Activated gamma-delta T cell treated with Interleukin-2 at 50 U/mL for 16 hours (primary cell): ENCODE data around the gene ATP11C.

Source experiments
- DNase-seq: peaks from one replicate; pipeline ENCODE4 v3.0.0-alpha.2; 2020

The ATP11C gene

GRCh38 chrX:139802048-139802447 lies 130.8 kb downstream of the ATP11C start:
- DNase-seq: no peak

GRCh38 chrX:139801397-139801813 lies 131.4 kb downstream of the ATP11C start:
- DNase-seq: no peak

DNA sequence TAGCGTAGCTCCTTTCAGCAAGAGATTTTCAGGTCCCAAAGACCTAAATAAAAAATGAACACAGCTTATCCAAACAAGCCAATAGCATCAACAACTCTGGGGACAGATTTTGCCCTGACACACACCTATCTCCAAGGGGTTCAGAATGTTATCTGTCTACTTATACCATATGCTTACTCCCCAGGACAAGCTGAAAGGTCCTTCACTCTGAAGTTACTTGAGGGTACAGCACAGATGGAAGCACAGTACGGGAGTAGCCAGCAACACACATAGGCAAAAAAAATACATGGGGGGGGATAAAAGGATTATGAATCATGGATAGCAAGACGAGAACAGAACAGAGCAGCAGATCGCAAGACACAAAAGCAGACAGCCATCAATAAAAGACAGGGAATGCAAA lies 134.2 kb downstream of the ATP11C start:
- DNase-seq: no peak

DNA sequence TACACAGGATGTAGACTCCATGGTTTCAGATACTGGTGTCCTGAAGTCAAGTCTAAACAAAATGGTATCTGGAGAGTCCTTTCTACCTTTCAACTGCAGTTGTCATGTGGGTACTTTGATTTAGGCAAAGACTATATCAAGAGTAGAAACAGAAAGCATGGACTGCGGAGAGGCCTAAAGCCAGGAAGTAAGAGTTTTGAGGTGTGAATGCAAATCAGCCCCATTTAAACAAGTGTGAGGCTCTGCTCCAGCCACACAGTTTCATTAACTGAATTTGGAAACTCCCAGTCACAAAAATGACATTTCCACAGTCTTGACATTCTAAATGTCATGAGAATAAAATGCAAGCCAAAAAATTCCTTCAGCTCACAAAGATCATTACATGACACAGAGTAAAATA lies 137.7 kb downstream of the ATP11C start:
- no peak for DNase-seq

- no peak for DNase-seq
Observed at GRCh38 chrX:139787601-139788000, 145.3 kb downstream of the ATP11C start.

DNA sequence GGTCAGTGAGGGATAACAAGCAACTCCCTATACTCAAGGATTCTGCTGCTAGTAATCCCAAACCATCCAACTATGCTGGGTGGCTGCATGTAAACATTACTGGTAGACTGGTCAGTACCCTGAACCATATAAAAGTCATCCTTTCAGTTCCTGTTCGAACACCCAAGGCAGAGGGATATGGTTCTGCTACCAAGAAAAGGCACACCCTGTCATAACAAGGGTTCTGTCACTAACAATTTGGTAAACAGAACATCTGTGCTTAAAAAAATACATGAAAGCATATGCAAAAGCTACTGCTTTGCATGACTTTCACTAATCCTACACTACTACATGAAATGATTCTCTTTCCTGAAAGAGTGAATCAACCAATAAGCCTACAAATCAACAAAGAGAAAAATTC lies 148.0 kb downstream of the ATP11C start:
- no peak for DNase-seq

GRCh38 chrX:139783959-139784358 lies 148.9 kb downstream of the ATP11C start:
- DNase-seq: no peak

- DNase-seq: no peak
Observed at GRCh38 chrX:139783030-139783429, 149.8 kb downstream of the ATP11C start.

DNA sequence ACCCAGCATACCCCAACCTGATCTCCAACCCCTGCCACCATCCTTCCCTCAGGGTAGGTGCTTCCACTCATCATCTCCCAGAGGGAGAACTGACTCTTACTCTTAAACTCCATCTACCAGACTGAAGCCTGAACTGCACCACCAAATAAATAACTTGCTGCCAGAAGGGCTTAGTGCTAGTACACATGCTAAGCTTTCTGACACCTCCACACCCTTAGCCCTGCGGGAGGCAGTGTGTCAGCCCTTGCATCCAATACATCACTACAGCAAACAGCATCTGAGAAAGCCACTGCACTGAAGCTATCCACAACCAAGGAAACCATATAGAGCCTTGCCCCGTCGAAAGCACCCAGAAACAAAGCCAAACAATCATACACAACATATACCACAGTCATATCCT lies 156.3 kb downstream of the ATP11C start:
- DNase-seq: no peak

GRCh38 chrX:139770366-139770765 lies 162.5 kb downstream of the ATP11C start:
- DNase-seq: no peak

GRCh38 chrX:139766545-139766983 lies 166.3 kb downstream of the ATP11C start:
- DNase-seq: peak; percentile 16

DNA sequence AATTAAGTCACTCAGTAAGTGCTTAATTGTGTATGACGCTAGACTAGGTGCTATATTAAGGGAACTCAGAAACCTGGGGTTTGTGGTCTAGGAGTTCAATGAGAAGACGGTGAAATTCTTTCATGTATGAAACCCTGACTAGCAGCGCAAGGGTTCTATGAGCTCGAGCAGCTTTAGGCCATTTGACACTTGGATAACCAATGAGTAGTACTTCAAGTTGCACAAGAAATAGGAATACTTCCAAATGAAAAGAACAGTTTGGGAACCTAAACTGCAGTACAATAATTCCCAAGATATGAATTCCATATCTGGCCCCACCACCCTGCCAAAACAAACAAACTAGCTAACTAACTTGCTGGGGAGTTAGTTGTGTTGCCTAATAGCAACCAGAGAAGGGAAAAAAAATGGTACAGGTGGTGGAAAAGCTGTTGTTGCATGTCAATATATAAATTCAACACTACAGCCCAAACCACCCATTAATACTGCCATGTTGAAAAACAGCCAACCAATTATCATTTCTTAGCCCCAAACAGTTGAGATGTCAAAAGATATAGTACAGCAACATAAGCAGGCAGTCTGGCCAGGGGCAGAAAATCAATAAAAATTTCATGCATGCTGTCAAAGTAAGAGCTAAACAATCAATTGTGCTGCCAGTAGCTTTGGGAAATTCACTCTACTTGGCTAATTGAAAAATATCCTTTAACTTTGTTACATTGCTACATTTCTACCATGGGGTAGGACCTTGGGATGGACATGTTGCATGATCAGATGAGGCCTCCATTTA lies 170.3 kb downstream of the ATP11C start:
- no peak for DNase-seq

DNA sequence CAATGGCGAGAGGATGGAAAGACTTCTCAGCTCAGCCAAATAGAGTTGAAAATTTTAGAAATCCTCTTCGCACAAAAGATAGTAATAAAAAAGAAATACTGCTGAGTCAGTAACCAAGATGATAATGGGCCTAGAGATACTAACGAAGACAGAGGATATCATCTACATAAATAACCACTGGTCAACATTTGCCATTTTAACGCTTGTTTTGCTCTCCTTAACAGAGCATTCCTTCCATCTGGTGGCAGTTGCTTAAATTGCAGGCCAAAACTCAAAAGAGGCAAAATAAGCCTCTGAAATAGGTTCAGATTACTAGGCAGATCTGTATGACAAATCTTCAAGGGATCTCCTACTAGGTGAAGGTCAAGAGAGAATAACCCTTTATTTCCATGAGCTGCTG lies 173.2 kb downstream of the ATP11C start:
- DNase-seq: no peak

DNA sequence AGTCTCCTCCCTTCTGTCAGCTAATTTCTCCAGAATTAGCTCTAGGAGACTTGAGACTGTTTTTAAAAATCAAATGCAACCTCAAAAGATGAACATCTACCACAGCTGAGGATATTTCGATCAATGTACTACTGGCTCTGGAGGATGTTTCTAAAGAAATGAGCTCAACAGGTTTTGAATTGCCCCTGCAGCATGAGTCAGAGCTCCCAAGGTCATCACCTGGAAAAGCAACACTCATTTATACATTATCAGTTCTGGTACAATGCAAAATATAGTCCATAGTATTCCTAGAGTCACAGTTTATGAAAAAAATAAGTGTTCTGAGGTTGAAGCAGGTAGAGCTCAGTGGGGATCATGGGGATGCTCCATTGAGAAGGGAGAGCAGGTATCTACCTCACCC lies 174.0 kb downstream of the ATP11C start:
- DNase-seq: no peak

DNA sequence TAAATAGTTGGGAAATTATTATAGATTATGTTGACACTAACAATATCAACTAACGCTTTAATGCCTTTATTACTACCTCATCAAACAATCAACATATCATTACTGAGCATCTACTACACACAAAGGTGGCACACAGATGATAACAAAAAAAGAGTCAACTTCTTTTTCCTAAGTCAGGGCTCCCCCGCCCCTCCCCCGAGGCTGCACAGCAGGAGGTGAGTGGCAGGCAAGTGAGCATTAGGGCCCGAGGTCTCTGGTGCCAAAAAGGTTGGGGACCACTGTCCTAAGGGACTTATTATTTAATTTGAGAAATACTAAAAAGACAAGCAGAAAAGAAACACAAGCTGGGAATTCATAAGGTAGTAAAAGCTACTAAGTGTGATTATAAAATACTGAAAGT lies 174.6 kb downstream of the ATP11C start:
- DNase-seq: no peak

DNA sequence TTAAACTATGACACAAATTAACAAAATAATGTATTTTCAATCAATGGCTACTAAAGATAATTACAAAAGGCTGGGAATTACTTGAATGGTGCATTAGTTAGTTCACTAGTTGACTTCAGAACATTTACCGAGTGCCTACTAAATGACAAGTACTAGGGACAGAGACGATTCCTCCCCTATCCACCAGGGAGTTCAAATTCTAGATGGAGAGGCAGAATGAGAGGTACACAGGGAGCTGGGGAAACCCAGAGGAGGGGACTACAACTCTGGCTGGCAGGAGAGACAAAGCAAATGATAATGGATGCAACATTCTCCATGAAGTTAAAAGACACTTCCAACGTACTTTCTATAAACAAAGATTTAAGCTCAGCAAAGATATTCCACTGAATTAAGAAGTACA lies 181.8 kb downstream of the ATP11C start:
- DNase-seq: no peak

GRCh38 chrX:139750390-139750789 lies 182.5 kb downstream of the ATP11C start:
- no peak for DNase-seq

GRCh38 chrX:139739138-139739537 lies 193.7 kb downstream of the ATP11C start:
- peak; percentile 6 for DNase-seq

DNA sequence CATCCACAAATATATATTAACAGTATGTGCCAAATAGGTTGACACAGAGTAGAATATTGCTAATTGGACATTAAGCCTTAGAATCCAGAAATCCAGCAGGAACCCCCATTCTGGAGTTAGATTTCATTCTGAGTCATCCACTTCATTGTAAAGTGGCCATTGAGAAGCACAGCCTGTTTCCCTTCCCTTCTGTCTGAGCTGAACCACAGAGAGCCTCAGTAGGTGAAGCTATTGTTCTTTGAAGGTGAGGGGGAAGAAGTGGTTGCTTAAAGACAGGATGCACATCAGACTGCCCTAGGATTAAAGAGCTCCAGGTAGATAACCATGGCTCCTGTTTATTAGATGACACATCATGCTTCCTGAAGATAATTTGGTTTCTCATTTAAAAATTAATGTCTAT lies 194.3 kb downstream of the ATP11C start:
- DNase-seq: no peak

DNA sequence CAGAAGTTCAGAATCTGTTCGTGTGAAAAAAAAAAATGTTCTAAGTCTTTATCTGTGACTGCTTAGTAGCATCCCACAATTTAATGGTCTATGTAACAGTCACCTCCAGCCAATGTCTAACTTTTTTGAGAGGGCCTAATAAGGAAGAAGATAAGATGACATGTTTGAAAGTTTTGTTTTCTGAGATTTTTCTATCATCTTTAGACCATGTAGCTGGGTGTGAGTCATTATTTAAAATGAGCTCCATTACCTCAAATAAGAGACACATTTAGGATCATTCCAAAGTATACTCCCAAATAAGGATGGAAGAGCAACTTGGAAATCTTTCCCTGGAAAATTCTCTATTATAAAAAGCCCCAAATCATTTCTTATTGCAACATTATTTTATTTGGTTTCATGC lies 196.7 kb downstream of the ATP11C start:
- no peak for DNase-seq

- DNase-seq: no peak
Observed at GRCh38 chrX:139734996-139735395, 197.9 kb downstream of the ATP11C start.

GRCh38 chrX:139725720-139726119 lies 207.1 kb downstream of the ATP11C start:
- DNase-seq: no peak

DNA sequence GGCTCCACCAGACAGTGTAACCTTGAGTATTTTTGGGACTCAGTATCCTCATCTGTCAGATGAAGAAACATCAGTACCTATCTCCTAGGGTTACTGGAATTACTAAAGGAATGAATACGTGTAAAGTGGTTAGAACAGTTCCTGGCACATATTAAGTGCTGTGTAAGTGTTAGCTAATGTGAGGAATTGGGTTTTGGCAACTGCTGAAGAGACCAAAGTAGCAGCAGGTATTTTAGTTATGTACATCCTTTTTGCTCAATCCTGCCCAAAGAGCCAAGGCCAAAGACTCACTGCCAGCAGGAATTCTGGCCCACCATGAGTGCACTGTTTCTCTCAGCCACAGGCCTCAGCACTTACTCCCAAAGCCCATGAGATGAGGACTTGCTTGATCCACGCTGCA lies 208.2 kb downstream of the ATP11C start:
- DNase-seq: no peak

DNA sequence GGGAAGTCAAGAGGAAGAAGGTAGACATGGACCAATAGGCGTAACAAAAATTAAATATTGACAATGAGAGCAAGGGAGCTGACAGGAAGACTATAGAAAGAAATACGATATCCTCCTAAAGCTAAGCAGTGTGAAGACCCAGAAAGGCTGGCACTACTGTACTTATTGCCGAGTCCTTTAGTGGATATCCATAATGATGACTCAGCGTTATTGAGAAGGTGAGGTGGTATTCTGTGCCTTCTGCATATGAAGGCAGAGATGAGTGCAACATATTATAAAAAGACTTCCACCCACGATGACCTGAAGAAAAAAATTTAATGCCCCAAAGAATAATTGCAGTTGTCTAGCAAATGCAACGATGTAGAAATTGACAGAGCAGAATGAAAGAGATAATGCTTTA lies 211.9 kb downstream of the ATP11C start:
- no peak for DNase-seq

- no peak for DNase-seq
Observed at GRCh38 chrX:139720136-139720535, 212.7 kb downstream of the ATP11C start.
